GM23338 (cell line): ENCODE measurements around the gene MROH2A. TPM values are rescaled to one million over a fixed set of nuclear protein-coding genes. Genes with fewer than 3 reads are reported as not detected.

Source experiments
- ATAC-seq: fragments of 200-7000 bp; cut with Tn5 transposase; 3 replicates; pipeline ENCODE4 v1.9.1; 2020
- DNase-seq: peaks from one replicate; pipeline ENCODE4 v3.0.0-alpha.2; 2015; ENCODE audit warnings: low spot score
- H2AFZ ChIP-seq: fragments of 200-600 bp; sonication (generic); 2 replicates; pipeline ENCODE4 v1.8.0; 2016; ENCODE audit warnings: antibody characterized with exemption, mild to moderate bottlenecking, moderate library complexity
- H3F3A ChIP-seq: fragments of 200-600 bp; sonication (generic); replicated peaks from 2 replicates; pipeline ENCODE4 v1.8.0; 2017; ENCODE audit warnings: antibody characterized with exemption, mixed run types, low read depth
- H3K27ac ChIP-seq: fragments of 200-600 bp; sonication (generic); 2 replicates; pipeline ENCODE4 v1.6.1; 2016; ENCODE audit warnings: low read depth
- H3K27me3 ChIP-seq: fragments of 200-600 bp; sonication (generic); 2 replicates; pipeline ENCODE4 v1.8.0; 2016; ENCODE audit warnings: mild to moderate bottlenecking, mixed run types, moderate library complexity; ENCODE audit not compliant: insufficient read depth
- H3K36me3 ChIP-seq: fragments of 200-600 bp; sonication (generic); 2 replicates; pipeline ENCODE4 v1.8.0; 2016; ENCODE audit warnings: mild to moderate bottlenecking; ENCODE audit not compliant: insufficient read depth
- H3K4me1 ChIP-seq: fragments of 200-600 bp; sonication (generic); 2 replicates; pipeline ENCODE4 v1.8.0; 2016; ENCODE audit warnings: mild to moderate bottlenecking, moderate library complexity; ENCODE audit not compliant: insufficient read depth
- H3K4me2 ChIP-seq: fragments of 200-600 bp; sonication (generic); 2 replicates; pipeline ENCODE4 v1.7.1; 2017; ENCODE audit warnings: mixed run types
- H3K4me3 ChIP-seq: fragments of 200-600 bp; sonication (generic); 2 replicates; pipeline ENCODE4 v1.6.1; 2016; ENCODE audit warnings: mixed run types
- H3K79me2 ChIP-seq: fragments of 200-600 bp; sonication (generic); replicated peaks from 2 replicates; pipeline ENCODE4 v1.8.0; 2017; ENCODE audit warnings: mild to moderate bottlenecking; ENCODE audit not compliant: insufficient read depth
- H3K9me2 ChIP-seq: fragments of 200-600 bp; sonication (generic); 2 replicates; pipeline ENCODE4 v1.8.0; 2017; ENCODE audit not compliant: insufficient read depth
- H4K20me1 ChIP-seq: fragments of 200-600 bp; sonication (generic); replicated peaks from 2 replicates; pipeline ENCODE4 v1.8.0; 2017; ENCODE audit warnings: mild to moderate bottlenecking; ENCODE audit not compliant: insufficient read depth
- H3K27ac Mint-ChIP-seq: 2 replicates; pipeline ENCODE4 v1.8.0; 2020; ENCODE audit warnings: inconsistent platforms, mild to moderate bottlenecking, moderate library complexity, mixed read lengths
- H3K27me3 Mint-ChIP-seq: 3 replicates; pipeline ENCODE4 v1.8.0; 2022; ENCODE audit warnings: low read depth, mild to moderate bottlenecking, moderate library complexity, mixed read lengths, inconsistent platforms; ENCODE audit not compliant: insufficient read depth, poor library complexity
- H3K36me3 Mint-ChIP-seq: 3 replicates; pipeline ENCODE4 v1.8.0; 2021; ENCODE audit warnings: low read depth, mild to moderate bottlenecking, inconsistent platforms, moderate library complexity, mixed read lengths
- H3K4me1 Mint-ChIP-seq: 3 replicates; pipeline ENCODE4 v1.8.0; 2020; ENCODE audit warnings: mild to moderate bottlenecking, inconsistent platforms, mixed read lengths
- H3K4me3 Mint-ChIP-seq: 3 replicates; pipeline ENCODE4 v1.8.0; 2021; ENCODE audit warnings: moderate library complexity, mild to moderate bottlenecking, inconsistent platforms, mixed read lengths
- H3K9me3 Mint-ChIP-seq: 3 replicates; pipeline ENCODE4 v1.8.0; 2020; ENCODE audit warnings: moderate library complexity, mild to moderate bottlenecking, inconsistent platforms, mixed read lengths
- CREB1 ChIP-seq: fragments of 250-450 bp; sonication (Bioruptor Pico); IDR thresholded peaks from 2 replicates; pipeline ENCODE4 v1.5.0; 2020; ENCODE audit warnings: low read depth, mild to moderate bottlenecking, moderate library complexity
- CTCF ChIP-seq, 2 experiments: fragments of 200-600 bp in 1 of 2; sonication (generic) in 1 of 2; conservative IDR thresholded peaks; 2 replicates each; pipeline versions ENCODE4 v1.5.1 to v1.6.1; 2016 to 2017; ENCODE audit warnings: antibody characterized with exemption in 2 of 2, low read depth in 2 of 2, mild to moderate bottlenecking in 2 of 2, moderate library complexity in 1 of 2
- ETS1 ChIP-seq: IDR thresholded peaks from 2 replicates; pipeline ENCODE4 v1.6.1; 2016; ENCODE audit warnings: antibody characterized with exemption
- EZH2 ChIP-seq: fragments of 200-600 bp; sonication (generic); IDR thresholded peaks from one replicate; pipeline ENCODE4 v1.8.0; 2017; ENCODE audit warnings: antibody characterized with exemption, mild to moderate bottlenecking, low read depth; ENCODE audit not compliant: unreplicated experiment
- NANOG ChIP-seq: IDR thresholded peaks from 2 replicates; pipeline ENCODE4 v1.6.1; 2016; ENCODE audit warnings: antibody characterized with exemption, borderline replicate concordance
- REST ChIP-seq: IDR thresholded peaks from one replicate; pipeline ENCODE4 v1.6.1; 2018; ENCODE audit warnings: antibody characterized with exemption; ENCODE audit not compliant: unreplicated experiment
- STAT1 ChIP-seq: IDR thresholded peaks from one replicate; pipeline ENCODE4 v1.6.1; 2016; ENCODE audit warnings: antibody characterized with exemption; ENCODE audit not compliant: unreplicated experiment
- ZNF114 ChIP-seq: fragments of 250-450 bp; sonication (Bioruptor Pico); IDR thresholded peaks from 2 replicates; pipeline ENCODE4 v1.5.0; 2020; ENCODE audit warnings: mild to moderate bottlenecking, moderate library complexity
- ZNF331 ChIP-seq: fragments of 250-450 bp; sonication (Bioruptor Pico); IDR thresholded peaks from 2 replicates; pipeline ENCODE4 v1.5.0; 2020; ENCODE audit warnings: low read depth, mild to moderate bottlenecking, moderate library complexity
- ZNF462 ChIP-seq: fragments of 250-450 bp; sonication (Bioruptor Pico); IDR thresholded peaks from 2 replicates; pipeline ENCODE4 v1.5.0; 2020; ENCODE audit warnings: mild to moderate bottlenecking, moderate library complexity
- polyA plus RNA-seq: library from polyadenylated mRNA; unstranded; fragments of >200 nt; fragmentation: Nextera tagmentation; extraction: Ambion mirVana; gene quantifications from 2 replicates; pipeline ENCODE4 v1.2.1, GENCODE V29; 2016
- total RNA-seq: library from RNA; depleted of rRNA; stranded (reverse); fragments of >200 nt; shearing (Covaris generic); gene quantifications from 2 replicates; pipeline ENCODE4 v1.2.3, GENCODE V29; 2014

MROH2A gene
- total and polyA plus RNA-seq, 2 experiments from 2014 or later, result not detected

- H3K27ac Mint-ChIP-seq, result no peak overlapping the region
- H3K4me1 Mint-ChIP-seq, result no peaks in the 10 kb centered on the region; the same call in 2 of the 3 replicates
- no peaks in the 10 kb centered on the region for H3F3A ChIP-seq
- no peak overlapping the region for H3K4me3 ChIP-seq
- no peak overlapping the region for H3K4me3 Mint-ChIP-seq
- no peaks in the 10 kb centered on the region for H3K79me2 ChIP-seq
- H3K4me2 ChIP-seq, result no peak overlapping the region
- H3K36me3 Mint-ChIP-seq, result no peaks in the 10 kb centered on the region
- no peak overlapping the region for H3K27ac ChIP-seq
- DNase-seq (no peak), ATAC-seq (no peak)
- no peaks in the 10 kb centered on the region for H4K20me1 ChIP-seq
- no peak for TF ChIP-seq NANOG
- no peak for TF ChIP-seq REST
- TF ChIP-seq ZNF114, result no peak
- TF ChIP-seq ZNF331, result no peak
- no peak for TF ChIP-seq EZH2
- TF ChIP-seq STAT1, result no peak
- TF ChIP-seq CTCF (conservative IDR thresholded peaks at IDR 0.05; ENCODE audit: low read depth in 2 of 2), result no peak
- H3K27me3 ChIP-seq, result no peaks in the 10 kb centered on the region
- H3K36me3 ChIP-seq, result no peaks in the 10 kb centered on the region
- H3K9me3 Mint-ChIP-seq, result peaks cover 7% of the 10 kb centered on the region; the same call in 1 of the 3 replicates
- no peaks in the 10 kb centered on the region; the same call in 1 of the 2 replicates for H3K9me2 ChIP-seq
- no peak overlapping the region for H2AFZ ChIP-seq
- no peaks in the 10 kb centered on the region for H3K4me1 ChIP-seq
- no peaks in the 10 kb centered on the region for H3K27me3 Mint-ChIP-seq
Observed at GRCh38 chr2:233758849-233759248, 19.3 kb upstream of the MROH2A start.

DNA sequence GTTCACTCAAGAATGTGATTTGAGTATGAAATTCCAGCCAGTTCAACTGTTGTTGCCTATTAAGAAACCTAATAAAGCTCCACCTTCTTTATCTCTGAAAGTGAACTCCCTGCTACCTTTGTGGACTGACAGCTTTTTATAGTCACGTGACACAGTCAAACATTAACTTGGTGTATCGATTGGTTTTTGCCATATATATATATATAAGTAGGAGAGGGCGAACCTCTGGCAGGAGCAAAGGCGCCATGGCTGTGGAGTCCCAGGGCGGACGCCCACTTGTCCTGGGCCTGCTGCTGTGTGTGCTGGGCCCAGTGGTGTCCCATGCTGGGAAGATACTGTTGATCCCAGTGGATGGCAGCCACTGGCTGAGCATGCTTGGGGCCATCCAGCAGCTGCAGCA is 18.1 kb upstream of the MROH2A start, which contains the start of gene UGT1A1:
Gene UGT1A1 (plus strand): TSS at position 228 of the 400 bp plus-strand sequence. CDS start 18 bp downstream, at position 246.
- ATAC-seq, result no peak
- Histone ChIP-seq H4K20me1 (no peaks in the 10 kb centered on the region), H3K27me3 (no peaks in the 10 kb centered on the region), H3K79me2 (no peaks in the 10 kb centered on the region), H3K36me3 (no peaks in the 10 kb centered on the region), H3K4me2 (no peak within 1 kb of the TSS), H3K4me3 (no peak within 1 kb of the TSS), H2AFZ (no peak within 1 kb of the TSS), H3K4me1 (no peaks in the 10 kb centered on the region), H3K9me2 (no peaks in the 10 kb centered on the region; the same call in 1 of the 2 replicates), H3F3A (no peaks in the 10 kb centered on the region), H3K27ac (no peak within 1 kb of the TSS)
- H3K27ac Mint-ChIP-seq, result no peak within 1 kb of the TSS
- H3K36me3 Mint-ChIP-seq, result no peaks in the 10 kb centered on the region
- DNase-seq, result no peak
- H3K4me1 Mint-ChIP-seq, result no peaks in the 10 kb centered on the region; the same call in 2 of the 3 replicates
- no peaks in the 10 kb centered on the region for H3K27me3 Mint-ChIP-seq
- no peak within 1 kb of the TSS for H3K4me3 Mint-ChIP-seq
- peaks cover 4% of the 10 kb centered on the region; the same call in 1 of the 3 replicates for H3K9me3 Mint-ChIP-seq
- TF ChIP-seq ETS1 (no peak), CREB1 (CRISPR knock-in tag) (no peak), ZNF331 (no peak), ZNF462 (CRISPR knock-in tag) (no peak), EZH2 (no peak)
